Endodermal cell (in vitro differentiated cells): ENCODE data around the gene LEF1. TPM values are rescaled to one million over a fixed set of nuclear protein-coding genes. Genes with fewer than 3 reads are reported as not detected.

ENCODE experiments used
- DNase-seq: peaks from one replicate; pipeline ENCODE4 v3.0.0-alpha.2; 2017
- H3K27ac ChIP-seq: 2 replicates; pipeline ENCODE4 v1.5.1; 2013; ENCODE audit warnings: mild to moderate bottlenecking, low read depth, low read length, moderate library complexity
- H3K27me3 ChIP-seq: 2 replicates; pipeline ENCODE4 v1.6.1; 2013; ENCODE audit warnings: mild to moderate bottlenecking, low read length, moderate library complexity; ENCODE audit not compliant: insufficient read depth, control insufficient read depth, poor library complexity, severe bottlenecking
- H3K36me3 ChIP-seq: 2 replicates; pipeline ENCODE4 v1.7.0; 2013; ENCODE audit warnings: mild to moderate bottlenecking, low read length, moderate library complexity; ENCODE audit not compliant: control insufficient read depth, insufficient read depth
- H3K4me1 ChIP-seq: one replicate; pipeline ENCODE4 v1.7.0; 2013; ENCODE audit warnings: low read length; ENCODE audit not compliant: control insufficient read depth, insufficient read depth
- H3K4me3 ChIP-seq: 2 replicates; pipeline ENCODE4 v1.5.1; 2013; ENCODE audit warnings: mild to moderate bottlenecking, low read length, moderate library complexity
- H3K9ac ChIP-seq: 2 replicates; pipeline ENCODE4 v1.6.1; 2013; ENCODE audit warnings: mild to moderate bottlenecking, low read length, moderate library complexity; ENCODE audit not compliant: poor library complexity, severe bottlenecking; ENCODE audit errors: extremely low read depth
- H3K9me3 ChIP-seq: 2 replicates; pipeline ENCODE4 v1.6.1; 2013; ENCODE audit warnings: mild to moderate bottlenecking, low read length, moderate library complexity; ENCODE audit not compliant: control insufficient read depth
- H3K27ac Mint-ChIP-seq: 2 replicates; pipeline ENCODE4 v1.8.0; 2020; ENCODE audit warnings: mixed read lengths
- H3K27me3 Mint-ChIP-seq: 2 replicates; pipeline ENCODE4 v1.8.0; 2021; ENCODE audit warnings: mild to moderate bottlenecking, mixed read lengths; ENCODE audit not compliant: insufficient read depth
- H3K36me3 Mint-ChIP-seq: 2 replicates; pipeline ENCODE4 v1.8.0; 2020; ENCODE audit warnings: low read depth, mixed read lengths
- H3K4me1 Mint-ChIP-seq: 2 replicates; pipeline ENCODE4 v1.8.0; 2020; ENCODE audit warnings: mixed read lengths
- H3K4me3 Mint-ChIP-seq: 2 replicates; pipeline ENCODE4 v1.8.0; 2020; ENCODE audit warnings: mild to moderate bottlenecking, moderate library complexity, mixed read lengths
- H3K9me3 Mint-ChIP-seq: 2 replicates; pipeline ENCODE4 v1.8.0; 2020; ENCODE audit warnings: mild to moderate bottlenecking, mixed read lengths
- WGBS, 2 experiments: methylation state at CpG; one replicate each; pipeline versions ENCODE4 v1.1.5 to v1.1.7; 2013; ENCODE audit warnings: missing lambda C conversion rate in 2 of 2, mixed read lengths in 1 of 2; ENCODE audit not compliant: insufficient coverage in 1 of 2, insufficient read length in 1 of 2; 5-methylcytosine and 5-hydroxymethylcytosine counted together
- total RNA-seq, 2 donors: library from RNA; stranded (reverse); fragmentation: NEBNext Ultra II Directional in 1 of 2; extraction: Animal tissue kit (Norgen Biotek cat#: 25700) in 1 of 2; gene quantifications; 2 replicates in 1 of 2; 3 replicates in 1 of 2; pipeline ENCODE4 v1.2.1, GENCODE V29; 2021
- TF ChIP-seq, protein P1 (sequence below): fragments of 200-600 bp; sonication (generic); conservative IDR thresholded peaks from 2 replicates; pipeline ENCODE4 v1.5.0; 2021; ENCODE audit warnings: antibody characterized with exemption, mild to moderate bottlenecking

Gene LEF1
- total RNA-seq, 2 donors from 2014 or later: 0.95 to 1.6 TPM

GRCh38 chr4:108143515-108143914 is 25.2 kb downstream of the LEF1 start:
- Histone ChIP-seq H3K9ac (no peak overlapping the region), H3K9me3 (no peaks in the 10 kb centered on the region), H3K4me3 (no peak overlapping the region), H3K4me1 (no peaks in the 10 kb centered on the region), H3K36me3 (no peaks in the 10 kb centered on the region), H3K27ac (no peak overlapping the region), H3K27me3 (no peaks in the 10 kb centered on the region)
- peaks cover 36% of the 10 kb centered on the region for H3K4me1 Mint-ChIP-seq
- H3K4me3 Mint-ChIP-seq: no peak overlapping the region
- DNase-seq: no peak
- no peak overlapping the region for H3K27ac Mint-ChIP-seq
- WGBS, 2 experiments: 66 to 100% methylated on average over 1 to 4 of the region's 4 CpGs
- peaks cover 5% of the 10 kb centered on the region for H3K27me3 Mint-ChIP-seq
- no peaks in the 10 kb centered on the region for H3K9me3 Mint-ChIP-seq
- H3K36me3 Mint-ChIP-seq: no peaks in the 10 kb centered on the region
- TF ChIP-seq, protein P1, sequence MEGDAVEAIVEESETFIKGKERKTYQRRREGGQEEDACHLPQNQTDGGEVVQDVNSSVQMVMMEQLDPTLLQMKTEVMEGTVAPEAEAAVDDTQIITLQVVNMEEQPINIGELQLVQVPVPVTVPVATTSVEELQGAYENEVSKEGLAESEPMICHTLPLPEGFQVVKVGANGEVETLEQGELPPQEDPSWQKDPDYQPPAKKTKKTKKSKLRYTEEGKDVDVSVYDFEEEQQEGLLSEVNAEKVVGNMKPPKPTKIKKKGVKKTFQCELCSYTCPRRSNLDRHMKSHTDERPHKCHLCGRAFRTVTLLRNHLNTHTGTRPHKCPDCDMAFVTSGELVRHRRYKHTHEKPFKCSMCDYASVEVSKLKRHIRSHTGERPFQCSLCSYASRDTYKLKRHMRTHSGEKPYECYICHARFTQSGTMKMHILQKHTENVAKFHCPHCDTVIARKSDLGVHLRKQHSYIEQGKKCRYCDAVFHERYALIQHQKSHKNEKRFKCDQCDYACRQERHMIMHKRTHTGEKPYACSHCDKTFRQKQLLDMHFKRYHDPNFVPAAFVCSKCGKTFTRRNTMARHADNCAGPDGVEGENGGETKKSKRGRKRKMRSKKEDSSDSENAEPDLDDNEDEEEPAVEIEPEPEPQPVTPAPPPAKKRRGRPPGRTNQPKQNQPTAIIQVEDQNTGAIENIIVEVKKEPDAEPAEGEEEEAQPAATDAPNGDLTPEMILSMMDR: no peak

DNA sequence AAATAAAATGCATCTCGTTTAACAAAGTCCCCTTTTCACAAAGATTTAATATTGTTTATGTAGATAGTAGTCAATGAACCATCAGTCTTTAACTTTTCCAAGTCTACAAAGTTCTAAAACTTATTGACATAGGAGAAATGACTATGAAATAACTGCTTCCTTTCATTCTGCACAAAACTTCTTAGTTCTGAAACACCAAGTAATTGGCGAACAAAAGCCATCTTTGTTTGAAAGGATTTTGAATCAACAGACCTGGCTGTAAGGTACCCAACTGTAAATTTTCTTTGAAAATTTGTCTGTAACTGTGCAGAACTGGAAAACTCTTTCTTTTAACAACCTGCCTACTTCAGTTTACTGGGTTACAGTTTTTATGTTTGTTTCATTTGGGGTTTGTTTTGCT is 25.9 kb downstream of the LEF1 start:
- TF ChIP-seq, protein P1: no peak
- Mint-ChIP-seq H3K27ac (no peak overlapping the region), H3K4me1 (peaks cover 35% of the 10 kb centered on the region), H3K27me3 (peaks cover 5% of the 10 kb centered on the region), H3K9me3 (no peaks in the 10 kb centered on the region), H3K4me3 (no peak overlapping the region), H3K36me3 (no peaks in the 10 kb centered on the region)
- no peak for DNase-seq
- H3K4me1 ChIP-seq: no peaks in the 10 kb centered on the region
- H3K9me3 ChIP-seq: no peaks in the 10 kb centered on the region
- H3K4me3 ChIP-seq: no peak overlapping the region
- no peaks in the 10 kb centered on the region for H3K27me3 ChIP-seq
- no peak overlapping the region for H3K9ac ChIP-seq
- WGBS, 2 experiments: 100% methylated on average over 1 of the region's 2 CpGs
- no peak overlapping the region for H3K27ac ChIP-seq
- no peaks in the 10 kb centered on the region for H3K36me3 ChIP-seq

DNA sequence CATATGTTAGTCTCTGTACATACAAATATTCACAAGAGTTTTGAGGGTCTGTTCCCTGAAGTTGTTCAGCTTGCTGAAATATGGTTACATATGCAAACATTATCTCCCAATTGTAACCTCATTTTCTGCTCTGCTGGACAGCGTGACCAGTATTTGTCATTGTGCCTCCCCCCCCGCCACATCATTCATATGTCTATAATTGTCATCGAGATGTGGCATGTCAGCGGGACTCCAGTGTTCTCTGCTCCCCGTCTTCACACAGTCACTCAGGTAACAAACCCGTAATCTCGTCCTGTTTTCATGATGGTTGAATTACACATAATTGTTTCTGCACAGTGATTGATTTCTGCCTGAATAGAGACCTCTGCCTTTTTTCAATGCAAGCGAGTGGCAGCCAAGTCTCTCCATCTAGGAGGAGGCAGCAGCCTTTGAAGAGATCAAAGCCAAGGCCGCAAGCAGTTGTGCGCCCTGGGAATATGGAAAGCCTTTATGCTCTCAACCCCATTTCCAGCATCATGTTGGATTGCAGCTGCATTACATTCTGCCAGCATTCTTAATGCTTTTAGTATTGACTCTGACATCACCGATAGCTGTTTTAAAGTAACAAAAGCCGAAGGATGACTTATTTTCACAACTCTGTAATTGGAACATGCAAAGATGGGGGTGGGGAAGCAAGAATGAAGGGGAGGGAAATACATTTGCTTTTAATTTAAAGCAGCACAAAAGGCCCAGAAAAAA is 27.4 kb downstream of the LEF1 start:
- H3K27ac ChIP-seq: peak overlapping the region; percentile 47
- no peaks in the 10 kb centered on the region for H3K27me3 ChIP-seq
- Mint-ChIP-seq H3K4me3 (no peak overlapping the region), H3K27me3 (peaks cover 5% of the 10 kb centered on the region), H3K36me3 (no peaks in the 10 kb centered on the region), H3K9me3 (no peaks in the 10 kb centered on the region), H3K4me1 (peaks cover 20% of the 10 kb centered on the region), H3K27ac (no peak overlapping the region)
- H3K9me3 ChIP-seq: no peaks in the 10 kb centered on the region
- no peak for DNase-seq
- H3K4me1 ChIP-seq: no peaks in the 10 kb centered on the region
- TF ChIP-seq, protein P1: no peak
- no peaks in the 10 kb centered on the region for H3K36me3 ChIP-seq
- H3K9ac ChIP-seq: no peak overlapping the region
- 81 to 86% methylated on average over 12 of the region's 12 CpGs for WGBS, 2 experiments
- no peak overlapping the region for H3K4me3 ChIP-seq
